ENCODE measurements around the gene ZNF407. TPM values are rescaled to one million over a fixed set of nuclear protein-coding genes. Genes with fewer than 3 reads are reported as not detected.

Gene ZNF407
- total and polyA plus RNA-seq, 12 donors, result 2.5 to 20.2 (median 8.4) TPM

DNA sequence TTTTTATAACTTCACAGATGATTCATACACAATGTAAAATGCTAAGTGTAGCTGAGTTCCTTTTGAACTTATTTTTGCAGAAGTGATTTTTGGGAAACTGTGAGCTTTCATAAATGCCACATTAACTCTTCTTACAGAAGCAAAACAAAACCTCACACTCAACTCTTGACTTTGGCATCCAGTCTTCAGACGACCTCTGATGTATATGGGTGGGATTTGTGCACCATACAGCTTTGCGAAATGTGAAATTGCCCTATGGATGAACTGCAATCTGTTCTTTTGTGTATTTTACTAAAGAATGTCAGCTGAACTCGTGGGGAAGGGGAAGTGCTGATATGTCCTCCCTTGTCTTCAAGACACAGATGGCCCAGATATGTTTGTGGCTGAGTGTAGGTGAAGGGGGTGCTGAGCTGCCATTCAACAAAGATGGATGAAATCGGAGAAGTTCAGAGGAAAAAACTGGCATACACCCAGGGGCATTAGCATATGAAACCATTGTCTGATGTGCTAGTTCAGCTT lies 393.0 kb downstream of the ZNF407 start:
- intact Hi-C loops (cut with DNase I), result no loop called here
- H3K4me1 ChIP-seq (replicated peaks in 1 of 2), result no peaks in the 10 kb centered on the region
- no peak for DNase-seq
- no peaks in the 10 kb centered on the region for H3K27me3 ChIP-seq
- H3K36me3 ChIP-seq (replicated peaks in 1 of 2), result no peaks in the 10 kb centered on the region
- WGBS, 4 donors, result 58 to 73% (median 70%) methylated on average over 4 of the region's 4 CpGs
- no peak overlapping the region for H3K4me3 ChIP-seq
- H3K27ac ChIP-seq, result peak overlapping the region in 2 of 5 donors; percentile 34 to 61
- TF ChIP-seq POLR2A (IDR thresholded peaks at IDR 0.05), result no peak
- TF ChIP-seq, protein P1, sequence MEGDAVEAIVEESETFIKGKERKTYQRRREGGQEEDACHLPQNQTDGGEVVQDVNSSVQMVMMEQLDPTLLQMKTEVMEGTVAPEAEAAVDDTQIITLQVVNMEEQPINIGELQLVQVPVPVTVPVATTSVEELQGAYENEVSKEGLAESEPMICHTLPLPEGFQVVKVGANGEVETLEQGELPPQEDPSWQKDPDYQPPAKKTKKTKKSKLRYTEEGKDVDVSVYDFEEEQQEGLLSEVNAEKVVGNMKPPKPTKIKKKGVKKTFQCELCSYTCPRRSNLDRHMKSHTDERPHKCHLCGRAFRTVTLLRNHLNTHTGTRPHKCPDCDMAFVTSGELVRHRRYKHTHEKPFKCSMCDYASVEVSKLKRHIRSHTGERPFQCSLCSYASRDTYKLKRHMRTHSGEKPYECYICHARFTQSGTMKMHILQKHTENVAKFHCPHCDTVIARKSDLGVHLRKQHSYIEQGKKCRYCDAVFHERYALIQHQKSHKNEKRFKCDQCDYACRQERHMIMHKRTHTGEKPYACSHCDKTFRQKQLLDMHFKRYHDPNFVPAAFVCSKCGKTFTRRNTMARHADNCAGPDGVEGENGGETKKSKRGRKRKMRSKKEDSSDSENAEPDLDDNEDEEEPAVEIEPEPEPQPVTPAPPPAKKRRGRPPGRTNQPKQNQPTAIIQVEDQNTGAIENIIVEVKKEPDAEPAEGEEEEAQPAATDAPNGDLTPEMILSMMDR (IDR thresholded peaks at IDR 0.05), result no peak
- no peaks in the 10 kb centered on the region for H3K9me3 ChIP-seq (replicated peaks in 1 of 3)

DNA sequence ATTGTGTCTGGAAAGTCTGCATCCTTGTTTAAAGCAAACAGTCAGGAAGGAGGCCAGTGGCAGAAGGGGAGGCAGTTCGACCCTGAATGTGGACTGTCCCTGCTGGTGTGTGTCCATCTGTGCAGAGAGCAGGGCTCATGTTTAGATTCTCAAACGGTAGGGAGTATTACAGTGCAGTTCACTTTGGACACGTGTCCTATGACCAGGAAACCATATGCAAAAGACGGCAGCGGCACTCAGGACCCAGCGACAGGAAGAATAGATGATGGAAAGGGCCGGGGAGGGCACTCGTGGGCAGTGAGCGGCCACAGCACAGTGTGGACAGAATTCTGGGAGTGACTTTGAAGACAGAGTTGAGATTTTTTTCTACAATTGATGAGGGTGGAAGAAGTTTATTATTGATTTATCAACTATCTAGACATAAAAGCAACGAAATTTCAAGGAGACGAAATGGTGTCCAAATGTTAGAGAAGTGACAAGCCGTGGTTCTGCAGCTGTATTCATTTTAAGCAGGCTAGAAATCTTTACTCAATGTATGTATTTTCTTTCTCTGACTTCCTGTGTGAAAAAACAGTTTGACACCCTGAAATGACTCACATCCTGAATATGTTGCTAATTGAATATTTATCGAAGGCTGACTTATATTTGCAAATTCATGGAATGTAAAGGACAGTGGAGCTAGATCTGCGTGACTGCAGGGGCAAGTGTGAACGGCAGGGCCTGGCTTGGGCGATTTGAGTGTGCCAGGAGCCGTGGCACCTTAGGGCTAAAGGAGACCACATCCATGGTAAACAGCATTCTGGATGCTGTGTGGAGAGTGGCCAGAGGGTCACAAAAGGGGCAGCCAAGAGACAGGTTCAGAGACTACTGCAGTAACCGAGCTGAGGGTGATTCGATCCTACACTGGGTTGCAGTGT lies 397.1 kb downstream of the ZNF407 start:
- no peak for TF ChIP-seq POLR2A (IDR thresholded peaks at IDR 0.05)
- TF ChIP-seq, protein P1 (IDR thresholded peaks at IDR 0.05), result no peak
- H3K9me3 ChIP-seq (replicated peaks in 1 of 3), result no peaks in the 10 kb centered on the region
- intact Hi-C loops (cut with DNase I), result no loop called here
- no peaks in the 10 kb centered on the region for H3K4me1 ChIP-seq (replicated peaks in 1 of 2)
- H3K4me3 ChIP-seq, result no peak overlapping the region
- DNase-seq, result no peak
- H3K27ac ChIP-seq, result peak overlapping the region in 2 of 5 donors; percentile 42 to 45
- no peaks in the 10 kb centered on the region for H3K27me3 ChIP-seq
- no peaks in the 10 kb centered on the region for H3K36me3 ChIP-seq (replicated peaks in 1 of 2)
- 71 to 75% (median 72%) methylated on average over 19 of the region's 19 CpGs for WGBS, 4 donors

DNA sequence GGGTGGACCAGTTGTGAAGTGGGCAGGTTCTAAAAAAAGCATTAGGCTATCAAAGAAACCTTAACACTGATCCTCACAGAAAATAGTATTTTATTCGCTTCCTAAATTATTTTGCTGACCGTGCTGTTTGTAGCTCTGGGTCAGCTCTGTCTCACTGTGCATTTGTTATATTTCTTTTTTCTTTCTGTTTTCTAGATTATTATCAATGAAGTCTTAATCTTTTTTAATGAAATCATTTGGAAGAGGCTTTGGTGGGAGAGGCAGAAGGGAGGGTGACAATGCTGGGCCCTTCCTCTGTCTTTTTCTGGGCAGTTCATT lies 397.7 kb downstream of the ZNF407 start:
- Histone ChIP-seq H3K4me1 (replicated peaks in 1 of 2) (no peaks in the 10 kb centered on the region), H3K9me3 (replicated peaks in 1 of 3) (no peaks in the 10 kb centered on the region), H3K4me3 (no peak overlapping the region), H3K27me3 (no peaks in the 10 kb centered on the region), H3K27ac (peak overlapping the region in 2 of 5 donors; percentile 42 to 45), H3K36me3 (replicated peaks in 1 of 2) (no peaks in the 10 kb centered on the region)
- intact Hi-C loops (cut with DNase I), result no loop called here
- 85 to 91% (median 86%) methylated on average over 2 of the region's 2 CpGs for WGBS, 4 donors
- no peak for DNase-seq
- TF ChIP-seq POLR2A (IDR thresholded peaks at IDR 0.05), result no peak
- TF ChIP-seq, protein P1 (IDR thresholded peaks at IDR 0.05), result no peak

DNA sequence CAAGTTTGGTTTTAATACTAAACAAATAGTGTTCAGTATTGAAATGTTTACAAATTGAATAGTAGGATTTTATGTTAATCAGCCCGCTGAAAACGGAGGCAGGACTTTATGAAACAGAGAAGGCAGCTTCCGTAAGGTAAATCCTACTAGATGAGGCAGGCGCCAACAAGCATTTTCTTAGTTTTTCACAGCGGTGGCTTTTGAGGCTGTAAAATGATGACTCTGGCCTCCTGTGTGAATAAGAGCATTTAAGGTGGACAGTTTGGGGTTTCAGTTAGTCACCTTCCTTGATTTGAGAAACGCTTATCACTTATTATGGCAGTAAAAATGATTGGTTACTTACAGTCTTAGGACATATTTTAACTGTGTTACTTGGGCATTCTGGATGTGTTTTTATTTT lies 398.4 kb downstream of the ZNF407 start:
- Histone ChIP-seq H3K27ac (no peak overlapping the region), H3K36me3 (replicated peaks in 1 of 2) (no peaks in the 10 kb centered on the region), H3K27me3 (no peaks in the 10 kb centered on the region), H3K9me3 (replicated peaks in 1 of 3) (no peaks in the 10 kb centered on the region), H3K4me3 (no peak overlapping the region), H3K4me1 (replicated peaks in 1 of 2) (no peaks in the 10 kb centered on the region)
- TF ChIP-seq, protein P1 (IDR thresholded peaks at IDR 0.05), result no peak
- TF ChIP-seq POLR2A (IDR thresholded peaks at IDR 0.05), result no peak
- intact Hi-C loops (cut with DNase I), result no loop called here
- no peak for DNase-seq
- 91 to 96% (median 95%) methylated on average over 6 of the region's 6 CpGs for WGBS, 4 donors

Data from adrenal gland (tissue), 12 donors.